Subcutaneous adipose tissue (tissue), 4 donors: Measurements from ENCODE around the gene CTDP1. TPM values are rescaled to one million over a fixed set of nuclear protein-coding genes. Genes with fewer than 3 reads are reported as not detected.

Source experiments
- CTCF ChIP-seq: fragments of 450-650 bp; IDR thresholded peaks from one replicate; pipeline ENCODE4 v1.5.1; 2016; ENCODE audit warnings: low read depth, mild to moderate bottlenecking, control low read depth, antibody characterized with exemption, moderate library complexity
- total RNA-seq, 4 donors: library from RNA; depleted of rRNA; stranded (reverse); fragments of >200 nt; gene quantifications; one replicate each; pipeline ENCODE4 v1.1.0, GENCODE V29; 2016

Gene CTDP1
- total RNA-seq, 4 donors from 2014 or later = 11.3 to 19.2 (median 16.2) TPM

GRCh38 chr18:79697976-79698375, 18.4 kb downstream of the CTDP1 start:
- TF ChIP-seq CTCF = no peak

GRCh38 chr18:79698668-79699335, 19.2 kb downstream of the CTDP1 start:
- TF ChIP-seq CTCF = no peak

GRCh38 chr18:79699653-79700052, 20.1 kb downstream of the CTDP1 start:
- no peak for TF ChIP-seq CTCF

- TF ChIP-seq CTCF = no peak
Measured at GRCh38 chr18:79702906-79703305, 23.3 kb downstream of the CTDP1 start.

- no peak for TF ChIP-seq CTCF
Measured at GRCh38 chr18:79704631-79705030, 25.0 kb downstream of the CTDP1 start.

- TF ChIP-seq CTCF = no peak
Measured at GRCh38 chr18:79705272-79705671, 25.7 kb downstream of the CTDP1 start.

- no peak for TF ChIP-seq CTCF
Measured at GRCh38 chr18:79706006-79706405, 26.4 kb downstream of the CTDP1 start.
